AG09309 (cell line): ENCODE data around the gene CALML3.

Experiments used
- DNase-seq: peaks from one replicate; pipeline ENCODE4 v3.0.0-alpha.2; 2010; ENCODE audit warnings: low read depth
- H3K4me3 ChIP-seq: 2 replicates; pipeline ENCODE4 v1.5.1; 2011; ENCODE audit warnings: mild to moderate bottlenecking, low read depth, low read length, moderate library complexity; ENCODE audit not compliant: control insufficient read depth
- CTCF ChIP-seq: IDR thresholded peaks from 2 replicates; pipeline ENCODE4 v1.5.1; 2011; ENCODE audit warnings: mild to moderate bottlenecking, low read depth, low read length, inconsistent platforms; ENCODE audit not compliant: insufficient read depth, control insufficient read depth; ENCODE audit errors: missing control alignments

CALML3 gene

DNA sequence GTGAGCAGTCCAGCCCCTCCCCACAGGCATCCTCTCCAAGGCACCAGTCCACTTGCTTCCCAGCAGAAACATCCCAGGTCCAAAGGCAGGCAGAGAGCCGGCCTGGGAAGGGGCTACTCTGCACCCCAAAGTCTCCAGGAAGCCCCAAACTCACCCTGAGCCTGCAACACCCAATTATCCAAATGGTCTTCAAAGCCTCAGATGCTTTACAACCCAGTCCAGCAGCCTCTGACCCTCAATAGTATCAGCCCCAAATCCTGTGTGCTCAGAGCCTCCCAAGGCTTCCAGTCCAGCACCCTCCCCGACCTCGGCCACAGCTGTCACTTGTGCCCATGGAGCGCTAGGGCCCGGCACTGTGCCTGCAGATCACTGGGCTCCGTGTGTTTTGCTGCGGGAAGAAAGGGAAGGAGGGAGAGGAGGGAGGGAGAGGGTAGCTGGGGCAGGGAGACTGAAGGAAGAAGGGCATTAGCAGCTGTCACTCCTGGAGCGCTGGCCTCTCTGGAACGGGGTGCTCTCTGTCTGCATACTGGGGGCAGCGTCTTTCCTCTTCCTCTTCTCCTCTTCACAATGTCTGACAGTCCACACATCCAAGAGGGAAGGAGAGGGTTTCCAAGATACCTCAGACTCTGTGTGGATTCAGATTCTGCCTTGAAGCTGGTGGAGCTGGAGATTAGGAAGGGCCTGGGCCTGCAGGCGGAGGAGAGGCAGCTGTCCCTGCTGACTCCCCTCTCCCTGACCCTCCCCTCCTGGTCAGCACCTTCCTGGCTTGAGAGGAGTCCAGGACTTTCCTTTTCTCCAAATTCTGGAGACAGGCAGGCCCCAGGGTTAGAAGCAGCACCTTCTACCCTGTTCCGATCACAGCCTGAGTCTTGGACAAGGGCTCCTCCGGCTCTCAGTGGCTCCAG lies 38.6 kb upstream of the CALML3 start:
- no peak for DNase-seq

DNA sequence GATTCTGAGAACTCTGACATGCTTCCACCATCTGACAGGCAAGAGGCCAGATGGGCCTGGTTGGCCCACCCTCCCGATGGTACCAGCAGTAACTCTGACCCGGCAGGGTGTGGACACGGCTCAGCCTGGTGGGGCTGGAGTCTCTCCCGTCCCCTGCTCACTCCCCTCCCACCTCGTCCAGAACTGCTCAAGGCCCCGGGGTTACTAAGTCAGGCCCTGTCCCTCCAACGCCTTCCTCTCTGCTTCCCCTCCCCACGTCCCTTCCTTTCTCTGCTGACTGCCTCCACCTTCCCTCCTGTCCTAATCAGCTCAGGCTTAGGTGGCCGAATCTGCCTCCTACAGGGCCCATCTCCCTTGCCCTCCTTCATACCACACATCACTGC lies 37.9 kb upstream of the CALML3 start:
- no peak overlapping the region for H3K4me3 ChIP-seq
- no peak for TF ChIP-seq CTCF
- DNase-seq, result no peak

More for the DNA sequence above, 38.6 kb upstream of the CALML3 start:
- no peak overlapping the region for H3K4me3 ChIP-seq
- no peak for TF ChIP-seq CTCF

DNA sequence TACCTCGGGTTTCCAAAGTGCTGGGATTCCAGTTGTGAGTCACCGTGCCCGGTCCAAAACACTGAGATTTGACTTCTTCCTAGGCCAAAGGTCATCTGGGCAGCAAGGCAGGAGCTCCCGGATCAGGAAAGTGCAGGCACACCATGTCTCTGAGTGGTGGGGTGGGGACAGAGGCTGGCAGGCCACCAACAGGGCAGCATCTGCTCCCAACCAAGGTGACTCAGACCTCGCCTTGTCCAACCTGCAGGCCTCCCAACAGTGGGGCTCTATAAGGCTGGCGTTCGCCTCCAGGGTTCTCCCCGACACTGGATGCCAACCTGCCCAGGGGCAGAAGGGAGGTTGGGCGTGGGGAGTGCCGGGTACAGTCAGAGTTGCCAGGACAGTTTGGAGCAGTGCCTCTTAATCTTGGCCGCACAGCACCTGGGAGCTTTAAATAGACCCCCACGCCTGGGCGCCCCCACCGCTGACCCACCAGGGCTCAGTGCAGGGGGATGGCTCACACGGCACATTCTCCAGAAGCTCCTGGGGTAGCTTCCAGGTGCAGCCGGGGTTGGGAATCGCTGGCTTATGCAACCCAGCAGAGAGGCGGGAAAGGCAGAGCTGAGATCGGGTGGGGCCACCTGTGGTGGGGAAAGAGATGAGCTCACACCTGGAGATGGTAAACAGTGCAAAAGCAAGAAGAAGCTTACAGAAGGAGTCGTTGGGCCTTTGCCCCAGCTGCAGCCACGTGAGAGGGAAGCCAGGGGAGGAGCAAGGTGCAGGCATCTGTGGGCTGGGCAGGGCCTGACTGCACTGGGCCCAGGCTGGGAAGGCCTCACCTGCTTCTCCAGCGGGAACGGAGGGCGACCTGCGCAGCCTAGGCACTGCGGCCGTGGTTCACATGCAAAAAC lies 36.2 kb upstream of the CALML3 start:
- TF ChIP-seq CTCF, result no peak
- DNase-seq, result no peak
- H3K4me3 ChIP-seq, result no peak overlapping the region

DNA sequence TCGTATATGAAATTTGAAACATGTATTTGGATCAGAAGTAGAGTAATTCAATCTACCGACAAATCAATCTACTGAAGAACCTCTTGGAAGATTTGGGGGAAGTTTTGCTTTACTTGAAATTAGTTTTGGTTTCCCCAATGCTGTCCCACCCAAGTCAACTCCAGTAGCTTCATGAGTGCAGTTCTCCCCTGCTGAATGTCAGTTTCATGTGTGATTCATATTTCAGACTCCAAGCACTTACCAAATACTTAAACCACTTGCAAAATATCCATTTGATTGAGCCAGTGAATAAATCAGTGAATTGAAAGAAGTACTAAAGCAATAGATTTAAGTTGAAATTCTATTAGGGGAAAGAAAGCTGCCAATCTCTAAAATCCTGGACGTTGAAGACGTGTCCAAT lies 34.7 kb upstream of the CALML3 start:
- H3K4me3 ChIP-seq, result no peak overlapping the region
- DNase-seq, result no peak
- no peak for TF ChIP-seq CTCF

- no peak overlapping the region for H3K4me3 ChIP-seq
- no peak for TF ChIP-seq CTCF
- DNase-seq, result no peak
Observed at GRCh38 chr10:5490698-5491464, 33.9 kb upstream of the CALML3 start.

- no peak for TF ChIP-seq CTCF
- no peak overlapping the region for H3K4me3 ChIP-seq
- DNase-seq, result no peak
Observed at GRCh38 chr10:5491477-5491876, 33.3 kb upstream of the CALML3 start.
